SU-DHL-6 (cell line): Measurements from ENCODE around the gene ADPRM.

Experiments used
- CTCF ChIP-seq: fragments of 200-600 bp; sonication (generic); IDR thresholded peaks from one replicate; pipeline ENCODE4 v1.5.1; 2017; ENCODE audit warnings: antibody characterized with exemption, mild to moderate bottlenecking, low read length, moderate library complexity; ENCODE audit not compliant: insufficient read depth, poor library complexity, severe bottlenecking
- EZH2phosphoT487 ChIP-seq: fragments of 200-600 bp; sonication (generic), shearing (Covaris generic); conservative IDR thresholded peaks from 2 replicates; pipeline ENCODE4 v1.6.1; 2018; ENCODE audit warnings: mild to moderate bottlenecking, antibody characterized with exemption, low read length, moderate library complexity, mixed read lengths

GRCh38 chr17:10754109-10754508, 56.7 kb downstream of the ADPRM start:
- peak; percentile 43 for TF ChIP-seq CTCF
- TF ChIP-seq EZH2phosphoT487 = no peak
